ENCODE measurements around the gene PCMTD2.

Gene PCMTD2

DNA sequence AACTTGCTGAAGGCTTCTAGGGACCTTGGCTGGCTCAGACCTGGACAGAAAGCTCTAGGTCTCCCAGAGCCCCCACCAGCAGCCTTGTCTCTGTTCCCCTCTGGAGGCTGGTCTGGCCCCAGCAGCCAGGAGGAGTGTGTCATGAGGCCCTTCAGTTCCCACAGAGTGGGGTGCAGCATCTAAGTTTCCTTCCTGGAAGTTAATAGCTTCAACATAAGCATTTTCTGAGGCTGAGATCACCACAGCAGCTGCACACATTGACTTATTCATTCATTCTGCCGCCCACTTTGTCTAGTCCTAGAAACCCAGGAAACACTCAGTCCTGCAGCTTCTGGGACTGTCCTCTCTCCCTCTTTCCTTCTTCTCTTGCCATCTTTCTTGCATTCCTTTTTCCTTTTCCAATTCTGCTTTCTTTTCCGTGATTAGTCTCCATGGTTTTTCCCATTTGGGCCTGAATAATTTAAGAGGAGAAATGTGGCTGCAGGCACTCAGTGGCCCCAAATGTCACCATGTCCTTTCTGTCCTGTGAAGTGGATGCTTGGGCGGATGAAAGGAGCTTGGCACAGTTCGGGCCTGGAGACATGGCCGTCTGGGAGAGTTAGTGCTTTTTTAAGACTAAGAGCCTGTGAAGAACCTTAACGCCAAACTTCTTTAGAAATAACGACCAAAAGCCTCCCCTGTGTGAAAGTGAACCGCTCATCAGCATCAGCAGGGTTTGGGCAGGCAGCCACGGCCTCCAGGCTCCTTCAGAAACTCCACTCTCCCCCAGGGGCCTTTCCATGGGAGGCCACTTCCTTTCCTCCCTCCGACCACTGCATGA is 31.0 kb upstream of the PCMTD2 start:
- no peak overlapping the region for H3K9ac ChIP-seq (ENCODE audit: low read depth in 1 of 2, low read length in 2 of 2)
- H3K4me3 ChIP-seq (ENCODE audit: low read depth in 1 of 2, low read length in 2 of 2): no peak overlapping the region
- no peaks in the 10 kb centered on the region for H3K36me3 ChIP-seq (ENCODE audit: control insufficient read depth in 1 of 2, insufficient read depth in 2 of 2, low read length in 2 of 2)
- peaks cover 2 to 20% of the 10 kb centered on the region in 2 donors for H3K4me1 ChIP-seq (ENCODE audit: control insufficient read depth in 1 of 2, insufficient read depth in 2 of 2, low read length in 2 of 2)
- no peaks in the 10 kb centered on the region for H3K9me3 ChIP-seq (ENCODE audit: control insufficient read depth in 1 of 2, low read length in 2 of 2)
- H3K27ac ChIP-seq (ENCODE audit: low read depth, low read length): no peak overlapping the region
- no peaks in the 10 kb centered on the region for H3K27me3 ChIP-seq (ENCODE audit: control insufficient read depth in 1 of 2, insufficient read depth in 2 of 2, low read length in 2 of 2)

DNA sequence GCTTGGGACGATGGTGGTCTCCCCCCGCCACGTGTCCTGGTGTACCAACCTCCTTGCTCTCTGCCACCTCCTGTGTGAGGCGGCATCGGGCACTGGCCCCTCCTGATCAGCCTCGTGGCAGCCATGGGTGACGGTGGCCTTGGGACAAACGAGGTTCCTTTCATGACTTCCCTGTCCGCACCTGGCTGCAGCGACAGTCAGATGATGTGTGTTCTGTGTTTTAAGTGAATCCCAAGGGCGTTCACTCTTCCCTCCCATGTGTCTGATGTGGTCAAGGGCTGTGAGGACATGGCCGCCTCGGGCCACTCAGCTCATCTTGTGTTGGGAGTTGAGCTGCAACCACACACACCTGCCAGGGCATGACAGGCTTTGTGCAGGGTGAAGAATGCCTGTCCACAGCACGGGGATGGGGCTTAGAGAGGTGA is 30.4 kb upstream of the PCMTD2 start:
- no peak overlapping the region for H3K9ac ChIP-seq (ENCODE audit: low read depth in 1 of 2, low read length in 2 of 2)
- H3K36me3 ChIP-seq (ENCODE audit: control insufficient read depth in 1 of 2, insufficient read depth in 2 of 2, low read length in 2 of 2): no peaks in the 10 kb centered on the region
- no peaks in the 10 kb centered on the region for H3K27me3 ChIP-seq (ENCODE audit: control insufficient read depth in 1 of 2, insufficient read depth in 2 of 2, low read length in 2 of 2)
- no peak overlapping the region for H3K27ac ChIP-seq (ENCODE audit: low read depth, low read length)
- H3K4me1 ChIP-seq (ENCODE audit: control insufficient read depth in 1 of 2, insufficient read depth in 2 of 2, low read length in 2 of 2): peaks cover 1 to 20% of the 10 kb centered on the region in 2 donors
- no peaks in the 10 kb centered on the region for H3K9me3 ChIP-seq (ENCODE audit: control insufficient read depth in 1 of 2, low read length in 2 of 2)
- no peak overlapping the region for H3K4me3 ChIP-seq (ENCODE audit: low read depth in 1 of 2, low read length in 2 of 2)

DNA sequence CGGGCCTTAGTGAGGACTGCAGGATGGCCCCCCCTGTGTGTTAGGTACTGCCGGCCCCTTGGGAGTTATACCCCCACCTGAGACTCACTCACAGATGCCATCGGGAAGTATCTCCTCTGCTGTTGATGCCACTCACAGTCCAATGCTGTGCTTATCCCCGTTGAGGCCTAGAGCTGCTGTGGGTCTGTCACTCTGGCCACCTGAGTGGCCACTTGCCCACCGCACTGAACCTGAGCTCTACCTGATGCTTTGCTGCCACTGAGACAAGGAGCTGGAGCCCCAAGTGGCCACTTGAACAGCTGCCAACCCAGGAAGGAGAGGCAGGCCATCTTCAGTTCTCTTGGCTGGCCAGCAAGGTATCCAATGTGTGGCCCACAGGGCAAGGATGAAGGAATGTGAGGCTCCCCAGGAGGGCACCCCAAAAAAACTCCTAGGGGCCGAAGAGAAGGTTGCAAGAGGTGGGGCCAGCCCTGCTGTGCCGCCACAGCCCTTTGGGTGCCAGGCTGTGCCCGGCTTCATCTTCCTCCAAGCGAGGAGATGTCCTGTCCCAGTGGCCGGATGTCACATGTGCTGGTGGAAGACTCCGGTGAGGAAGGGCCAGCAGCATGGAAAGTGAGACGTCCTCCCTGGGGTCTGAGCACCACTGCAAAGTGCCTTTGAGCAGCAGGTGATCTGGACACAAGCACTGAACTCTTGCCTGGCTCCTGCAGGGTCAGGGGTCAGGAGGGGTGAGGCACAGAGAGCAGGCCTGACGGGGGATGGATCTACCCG is 29.5 kb upstream of the PCMTD2 start:
- H3K4me1 ChIP-seq (ENCODE audit: control insufficient read depth in 1 of 2, insufficient read depth in 2 of 2, low read length in 2 of 2): peaks cover 0 to 19% of the 10 kb centered on the region in 2 donors
- H3K9me3 ChIP-seq (ENCODE audit: control insufficient read depth in 1 of 2, low read length in 2 of 2): no peaks in the 10 kb centered on the region
- H3K27ac ChIP-seq (ENCODE audit: low read depth, low read length): no peak overlapping the region
- H3K36me3 ChIP-seq (ENCODE audit: control insufficient read depth in 1 of 2, insufficient read depth in 2 of 2, low read length in 2 of 2): no peaks in the 10 kb centered on the region
- H3K27me3 ChIP-seq (ENCODE audit: control insufficient read depth in 1 of 2, insufficient read depth in 2 of 2, low read length in 2 of 2): no peaks in the 10 kb centered on the region
- no peak overlapping the region for H3K4me3 ChIP-seq (ENCODE audit: low read depth in 1 of 2, low read length in 2 of 2)
- no peak overlapping the region for H3K9ac ChIP-seq (ENCODE audit: low read depth in 1 of 2, low read length in 2 of 2)

DNA sequence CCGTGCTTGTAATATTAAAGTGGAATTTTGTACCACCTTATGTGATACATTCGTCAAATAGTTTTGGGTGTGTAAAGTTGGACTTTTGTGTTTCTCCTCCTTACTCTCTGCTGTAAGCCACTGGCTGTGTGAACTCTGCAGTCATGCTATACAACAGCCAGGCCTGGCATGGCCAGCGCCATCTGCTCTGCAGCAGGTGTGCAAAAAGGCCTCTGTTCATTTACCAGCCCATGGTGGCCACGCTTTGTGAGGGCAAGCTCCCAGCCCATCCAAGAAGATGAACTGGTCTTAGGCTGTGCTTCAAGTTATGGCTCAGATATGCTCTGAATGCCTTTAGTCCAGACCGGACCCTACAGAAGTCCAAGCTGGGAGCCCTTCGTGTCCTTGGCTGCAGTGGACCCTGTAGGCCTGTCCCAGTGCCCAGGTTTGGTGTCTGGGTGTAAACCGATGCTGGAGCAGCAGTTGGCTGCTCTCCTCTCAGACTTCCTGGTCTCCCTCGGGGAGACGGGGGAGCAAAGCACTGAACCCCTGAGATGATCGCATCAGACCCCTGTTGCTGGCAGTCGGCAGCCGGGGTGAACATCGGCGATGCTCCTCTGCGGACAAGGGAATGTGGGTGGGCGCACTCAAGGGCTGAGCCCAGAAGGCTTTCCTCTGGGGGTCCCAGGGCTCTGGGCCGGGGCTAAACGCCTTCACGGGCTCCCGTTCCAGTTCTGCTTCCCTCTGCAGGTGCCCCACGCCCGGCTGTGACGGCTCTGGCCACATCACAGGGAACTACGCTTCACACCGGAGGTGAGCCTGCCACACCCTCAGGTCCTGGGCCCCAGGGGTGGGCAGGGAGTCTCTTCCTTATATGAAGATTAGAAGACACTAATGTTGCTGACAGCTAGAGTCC is 28.6 kb upstream of the PCMTD2 start:
- no peak overlapping the region for H3K27ac ChIP-seq (ENCODE audit: low read depth, low read length)
- no peaks in the 10 kb centered on the region for H3K9me3 ChIP-seq (ENCODE audit: control insufficient read depth in 1 of 2, low read length in 2 of 2)
- no peaks in the 10 kb centered on the region for H3K27me3 ChIP-seq (ENCODE audit: control insufficient read depth in 1 of 2, insufficient read depth in 2 of 2, low read length in 2 of 2)
- peaks cover 0 to 16% of the 10 kb centered on the region in 2 donors for H3K4me1 ChIP-seq (ENCODE audit: control insufficient read depth in 1 of 2, insufficient read depth in 2 of 2, low read length in 2 of 2)
- no peaks in the 10 kb centered on the region for H3K36me3 ChIP-seq (ENCODE audit: control insufficient read depth in 1 of 2, insufficient read depth in 2 of 2, low read length in 2 of 2)
- no peak overlapping the region for H3K9ac ChIP-seq (ENCODE audit: low read depth in 1 of 2, low read length in 2 of 2)
- no peak overlapping the region for H3K4me3 ChIP-seq (ENCODE audit: low read depth in 1 of 2, low read length in 2 of 2)

DNA sequence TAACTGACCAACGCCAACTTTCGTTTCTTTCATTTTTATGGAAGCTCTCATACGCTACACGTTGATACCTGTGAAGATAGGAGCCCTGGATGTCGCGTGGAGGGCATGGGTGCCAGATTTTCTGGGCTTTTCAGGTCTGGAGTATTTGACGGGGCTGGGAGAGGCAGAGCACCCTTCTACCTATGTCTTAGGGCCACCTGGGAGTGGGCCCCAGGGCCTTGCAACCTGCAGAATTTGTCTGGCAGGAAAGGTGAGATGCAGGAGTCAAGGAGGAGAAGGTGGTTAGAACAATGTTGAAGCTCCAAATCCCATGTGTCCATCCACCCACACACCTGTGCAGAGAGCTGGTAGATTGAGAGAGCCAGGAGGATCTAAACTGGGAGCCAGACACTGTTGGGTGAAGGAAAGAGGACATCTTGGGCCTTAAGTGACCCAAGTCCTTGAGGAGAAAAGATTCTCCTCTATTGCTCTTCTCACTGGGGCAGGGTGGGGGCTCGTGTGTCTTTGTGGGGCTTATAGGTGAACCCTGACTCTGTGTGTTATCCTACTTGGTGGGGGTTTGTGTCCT is 27.4 kb upstream of the PCMTD2 start:
- Histone ChIP-seq H3K9ac (ENCODE audit: low read depth in 1 of 2, low read length in 2 of 2) (no peak overlapping the region), H3K27me3 (ENCODE audit: control insufficient read depth in 1 of 2, insufficient read depth in 2 of 2, low read length in 2 of 2) (no peaks in the 10 kb centered on the region), H3K36me3 (ENCODE audit: control insufficient read depth in 1 of 2, insufficient read depth in 2 of 2, low read length in 2 of 2) (no peaks in the 10 kb centered on the region), H3K4me1 (ENCODE audit: control insufficient read depth in 1 of 2, insufficient read depth in 2 of 2, low read length in 2 of 2) (peaks cover 0 to 16% of the 10 kb centered on the region in 2 donors), H3K4me3 (ENCODE audit: low read depth in 1 of 2, low read length in 2 of 2) (no peak overlapping the region), H3K9me3 (ENCODE audit: control insufficient read depth in 1 of 2, low read length in 2 of 2) (no peaks in the 10 kb centered on the region), H3K27ac (ENCODE audit: low read depth, low read length) (no peak overlapping the region)

DNA sequence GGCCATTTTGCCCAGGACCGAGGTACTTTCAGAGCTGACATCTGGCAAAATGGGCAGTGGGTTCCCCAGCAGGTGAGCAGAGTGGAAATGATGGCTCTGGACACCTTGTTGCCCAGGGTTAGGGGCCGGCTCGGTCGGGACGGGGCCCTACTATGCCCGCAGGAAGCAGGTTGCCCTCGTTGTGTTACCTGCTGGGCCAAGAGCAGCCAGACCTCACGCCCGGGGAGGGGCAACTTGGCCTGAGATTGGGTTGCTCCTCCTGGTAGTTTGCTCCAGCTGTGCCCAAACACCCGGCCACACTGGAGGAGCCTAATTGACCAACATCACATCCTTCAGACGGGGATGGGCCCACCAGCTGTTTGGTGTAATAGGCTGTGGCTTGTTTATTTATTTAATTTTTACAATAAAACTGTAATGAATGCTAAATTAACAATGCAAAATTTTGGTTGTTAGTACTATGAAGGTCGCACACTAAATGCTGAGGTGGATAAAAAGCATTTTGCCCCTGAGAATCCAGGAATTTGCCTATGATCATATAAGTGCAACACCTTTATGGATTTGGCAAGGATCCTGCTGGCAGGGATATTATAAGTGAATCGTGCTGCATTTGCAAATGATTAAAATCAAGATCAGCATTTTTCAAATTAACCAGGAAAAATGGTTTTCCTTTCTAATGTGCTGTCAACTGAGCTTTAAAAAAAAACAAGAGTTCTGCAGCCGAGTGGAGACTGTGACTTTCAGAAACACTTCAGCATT is 26.6 kb upstream of the PCMTD2 start:
- no peak overlapping the region for H3K4me3 ChIP-seq (ENCODE audit: low read depth in 1 of 2, low read length in 2 of 2)
- no peaks in the 10 kb centered on the region for H3K27me3 ChIP-seq (ENCODE audit: control insufficient read depth in 1 of 2, insufficient read depth in 2 of 2, low read length in 2 of 2)
- no peaks in the 10 kb centered on the region for H3K9me3 ChIP-seq (ENCODE audit: control insufficient read depth in 1 of 2, low read length in 2 of 2)
- no peak overlapping the region for H3K9ac ChIP-seq (ENCODE audit: low read depth in 1 of 2, low read length in 2 of 2)
- H3K27ac ChIP-seq (ENCODE audit: low read depth, low read length): no peak overlapping the region
- H3K4me1 ChIP-seq (ENCODE audit: control insufficient read depth in 1 of 2, insufficient read depth in 2 of 2, low read length in 2 of 2): peaks cover 0 to 9% of the 10 kb centered on the region in 2 donors
- H3K36me3 ChIP-seq (ENCODE audit: control insufficient read depth in 1 of 2, insufficient read depth in 2 of 2, low read length in 2 of 2): no peaks in the 10 kb centered on the region

DNA sequence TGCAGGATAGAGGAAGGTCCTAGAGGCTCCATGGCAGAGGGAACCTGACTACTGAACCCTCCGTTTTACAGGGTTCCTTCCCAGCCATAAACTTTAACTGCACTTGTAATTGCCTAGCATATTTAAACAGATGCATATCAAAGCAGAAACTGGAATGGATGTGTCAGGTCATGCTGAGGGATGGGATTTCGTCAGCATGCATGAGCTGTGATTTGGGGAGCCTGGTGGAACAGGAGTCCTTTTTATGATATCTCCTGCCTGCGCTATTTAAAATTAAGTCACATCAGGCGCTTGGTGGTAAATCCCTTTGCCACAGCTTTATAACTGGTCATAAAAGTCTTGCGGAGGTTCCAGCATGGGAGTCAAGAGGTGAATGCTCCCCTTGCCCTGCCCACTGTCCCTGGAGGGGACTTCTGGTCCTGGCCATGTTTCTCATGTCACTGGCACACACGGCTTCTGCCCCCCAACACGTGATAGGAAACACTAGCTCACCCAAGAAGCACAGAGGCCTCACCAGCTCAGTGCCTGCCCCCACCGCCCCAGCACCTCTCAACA is 26.0 kb upstream of the PCMTD2 start:
- Histone ChIP-seq H3K4me3 (ENCODE audit: low read depth in 1 of 2, low read length in 2 of 2) (no peak overlapping the region), H3K27ac (ENCODE audit: low read depth, low read length) (no peak overlapping the region), H3K9ac (ENCODE audit: low read depth in 1 of 2, low read length in 2 of 2) (no peak overlapping the region), H3K36me3 (ENCODE audit: control insufficient read depth in 1 of 2, insufficient read depth in 2 of 2, low read length in 2 of 2) (no peaks in the 10 kb centered on the region), H3K4me1 (ENCODE audit: control insufficient read depth in 1 of 2, insufficient read depth in 2 of 2, low read length in 2 of 2) (peaks cover 0 to 4% of the 10 kb centered on the region in 2 donors), H3K9me3 (ENCODE audit: control insufficient read depth in 1 of 2, low read length in 2 of 2) (no peaks in the 10 kb centered on the region), H3K27me3 (ENCODE audit: control insufficient read depth in 1 of 2, insufficient read depth in 2 of 2, low read length in 2 of 2) (no peaks in the 10 kb centered on the region)

DNA sequence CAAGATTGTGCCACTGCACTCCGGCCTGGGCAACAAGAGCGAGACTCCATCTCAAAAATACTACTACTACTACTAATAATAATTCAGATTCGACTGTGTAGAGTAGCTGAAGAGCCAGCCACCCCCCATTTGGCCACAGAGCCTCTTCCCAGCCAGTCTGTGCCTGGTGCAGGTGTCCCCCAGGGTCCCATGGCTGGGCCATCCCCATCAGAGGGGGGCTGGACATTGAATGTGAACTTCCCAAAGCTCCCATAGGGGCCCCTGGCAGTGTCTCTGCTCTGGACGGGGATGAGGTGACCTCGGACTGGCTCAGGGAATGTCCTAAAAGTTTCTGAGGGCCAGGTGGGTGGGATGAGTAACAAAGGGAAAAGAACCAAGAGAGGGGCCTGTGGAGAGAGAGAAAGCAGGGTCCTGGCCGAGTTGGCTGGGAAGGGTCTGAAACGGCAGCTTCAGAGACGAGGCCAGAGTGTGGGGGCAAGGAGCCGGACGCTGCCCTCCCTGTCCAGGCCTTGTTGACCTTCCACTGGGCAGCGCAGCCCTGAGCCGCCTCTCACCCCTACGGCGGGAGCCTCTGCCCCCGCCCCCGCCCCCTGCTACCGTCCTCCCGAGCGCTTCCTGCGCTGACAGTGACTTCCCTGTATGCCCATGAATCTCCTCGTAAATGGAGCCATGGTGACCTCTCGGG is 24.9 kb upstream of the PCMTD2 start:
- Histone ChIP-seq H3K9me3 (ENCODE audit: control insufficient read depth in 1 of 2, low read length in 2 of 2) (no peaks in the 10 kb centered on the region), H3K36me3 (ENCODE audit: control insufficient read depth in 1 of 2, insufficient read depth in 2 of 2, low read length in 2 of 2) (no peaks in the 10 kb centered on the region), H3K4me3 (ENCODE audit: low read depth in 1 of 2, low read length in 2 of 2) (no peak overlapping the region), H3K4me1 (ENCODE audit: control insufficient read depth in 1 of 2, insufficient read depth in 2 of 2, low read length in 2 of 2) (no peaks in the 10 kb centered on the region), H3K27ac (ENCODE audit: low read depth, low read length) (no peak overlapping the region), H3K27me3 (ENCODE audit: control insufficient read depth in 1 of 2, insufficient read depth in 2 of 2, low read length in 2 of 2) (no peaks in the 10 kb centered on the region), H3K9ac (ENCODE audit: low read depth in 1 of 2, low read length in 2 of 2) (no peak overlapping the region)

Measured in duodenal mucosa (tissue), 2 donors.